ENCODE measurements around the gene MRM2.

MRM2 gene

DNA sequence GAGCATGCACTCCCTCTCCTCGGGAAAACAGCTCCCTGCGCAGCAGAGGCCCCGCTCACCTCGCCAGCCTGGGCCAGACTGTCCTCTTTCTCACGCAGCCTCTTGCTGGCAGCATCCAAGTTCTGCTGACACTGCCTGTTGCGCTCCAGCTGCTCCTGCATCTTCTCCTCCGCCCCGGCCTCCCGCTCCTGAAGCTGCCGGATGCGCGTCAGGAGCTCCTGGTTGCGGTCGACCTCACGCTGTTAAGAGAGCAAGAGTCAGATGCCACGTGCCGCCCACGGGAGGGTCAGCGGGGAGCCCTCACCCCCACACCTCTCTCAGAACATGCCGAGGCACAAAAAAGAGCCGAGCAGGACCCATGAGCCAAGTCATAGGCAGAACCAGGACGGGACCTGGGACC lies 19.5 kb downstream of the MRM2 start:
- DNase-seq (ENCODE audit: low read depth, low spot score), result no peak

DNA sequence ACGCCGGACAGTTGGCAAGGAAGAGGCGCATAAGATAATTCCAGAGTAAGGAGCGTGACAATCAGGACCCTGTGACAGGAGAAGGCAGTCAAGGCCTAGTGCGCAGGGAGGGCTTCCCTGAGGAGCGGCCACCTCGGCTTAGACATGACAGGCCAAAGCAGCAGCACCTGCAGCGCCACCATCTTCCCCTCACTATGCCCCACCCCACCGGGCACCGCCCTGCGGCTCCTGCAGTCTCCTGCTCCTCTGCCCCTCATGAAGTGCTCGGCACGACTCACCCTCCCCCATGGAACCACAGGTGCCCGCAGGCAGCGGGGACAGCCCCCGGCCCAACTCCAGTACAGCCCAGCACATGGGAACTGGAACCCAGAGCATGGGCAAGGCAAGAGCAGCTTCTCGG lies 21.1 kb downstream of the MRM2 start:
- no peak for DNase-seq (ENCODE audit: low read depth, low spot score)

- DNase-seq (ENCODE audit: low read depth, low spot score), result no peak
Observed at GRCh38 chr7:2220506-2220905, 21.5 kb downstream of the MRM2 start.

DNA sequence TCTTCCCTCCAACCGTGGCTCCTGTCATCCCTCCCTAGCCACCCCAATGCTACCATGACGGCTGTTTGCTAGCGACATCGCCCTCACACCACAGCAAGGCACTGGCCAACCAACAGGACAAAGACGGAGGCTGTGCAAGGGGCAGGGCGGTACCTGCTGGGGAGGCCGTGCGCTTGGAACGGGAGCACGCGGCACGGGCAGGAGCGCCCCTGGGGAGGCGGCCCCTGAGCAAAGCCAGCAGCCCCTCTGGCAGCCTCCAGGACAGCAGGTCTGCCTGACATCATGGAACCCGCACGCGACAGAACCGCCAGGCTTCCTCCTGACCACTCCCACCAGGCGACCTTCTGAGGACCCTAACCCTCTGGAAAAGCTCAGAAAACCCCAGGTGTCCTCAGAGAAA lies 22.0 kb downstream of the MRM2 start:
- DNase-seq (ENCODE audit: low read depth, low spot score), result no peak

GRCh38 chr7:2219606-2220005 lies 22.4 kb downstream of the MRM2 start:
- no peak for DNase-seq (ENCODE audit: low read depth, low spot score)

DNA sequence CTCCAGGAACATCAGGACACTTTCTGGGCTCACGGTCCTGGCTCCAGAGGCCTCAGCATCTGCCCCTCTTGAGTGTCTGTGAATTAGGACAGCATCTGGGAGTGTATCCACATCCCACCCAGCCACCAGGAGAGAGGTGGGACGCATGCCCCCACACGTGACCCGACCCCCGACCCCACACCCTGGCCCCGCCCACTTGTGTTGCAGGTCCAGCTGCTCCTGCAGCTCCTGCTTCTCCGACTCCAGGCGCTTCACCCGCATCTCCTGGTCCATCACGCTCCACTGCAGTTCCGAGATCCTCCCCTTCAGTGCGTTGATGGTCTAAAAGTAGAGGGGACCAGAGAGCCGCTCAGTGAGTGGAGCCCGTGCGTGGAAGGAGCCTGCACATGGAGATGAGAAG lies 22.9 kb downstream of the MRM2 start:
- no peak for DNase-seq (ENCODE audit: low read depth, low spot score)

- no peak for DNase-seq (ENCODE audit: low read depth, low spot score)
Observed at GRCh38 chr7:2218444-2218785, 23.6 kb downstream of the MRM2 start.

GRCh38 chr7:2217716-2218443 lies 24.1 kb downstream of the MRM2 start:
- no peak for DNase-seq (ENCODE audit: low read depth, low spot score)

DNA sequence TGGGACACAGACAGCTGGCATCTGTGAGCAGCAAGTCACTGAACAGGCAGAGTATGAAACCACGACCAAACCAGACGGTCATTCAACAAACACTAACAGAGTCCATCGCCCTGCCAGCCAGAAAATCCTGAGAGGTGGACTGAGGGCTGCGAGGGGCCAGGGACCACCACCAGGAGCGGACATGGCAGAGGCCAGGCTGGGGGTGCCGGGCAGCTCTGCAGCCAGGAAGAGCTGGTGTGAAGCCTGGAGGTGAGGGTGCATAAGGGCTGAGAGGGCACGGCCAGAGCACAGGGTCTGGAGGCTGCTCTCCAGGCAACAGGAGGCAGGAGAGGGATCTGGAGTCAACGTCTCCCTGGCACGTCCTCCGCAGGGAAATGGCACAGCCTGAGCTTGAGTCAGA lies 24.8 kb downstream of the MRM2 start:
- no peak for DNase-seq (ENCODE audit: low read depth, low spot score)

DNA sequence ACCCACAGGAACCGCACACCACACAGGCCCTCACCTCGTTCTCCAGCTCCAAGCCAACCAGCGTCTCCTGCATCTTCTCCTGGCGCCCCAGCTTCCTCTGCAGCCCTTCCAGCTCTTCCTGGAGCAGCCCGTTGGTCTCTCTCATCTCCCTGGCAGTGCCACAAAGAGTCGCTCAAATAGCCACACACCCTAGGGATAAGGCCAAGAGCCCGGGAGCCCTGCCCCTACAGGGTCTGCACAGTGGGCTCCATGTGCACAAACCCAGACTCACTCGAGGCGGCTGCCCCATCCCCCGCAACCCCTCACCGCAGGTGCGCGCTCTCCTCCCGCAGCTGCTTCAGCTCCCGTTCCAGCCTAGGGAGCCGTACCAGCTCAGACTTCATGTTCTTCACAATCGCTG lies 26.2 kb downstream of the MRM2 start:
- no peak for DNase-seq (ENCODE audit: low read depth, low spot score)

- DNase-seq (ENCODE audit: low read depth, low spot score), result no peak
Observed at GRCh38 chr7:2214636-2215035, 27.4 kb downstream of the MRM2 start.

- no peak for DNase-seq (ENCODE audit: low read depth, low spot score)
Observed at GRCh38 chr7:2213551-2214215, 28.3 kb downstream of the MRM2 start.

- no peak for DNase-seq (ENCODE audit: low read depth, low spot score)
Observed at GRCh38 chr7:2212906-2213305, 29.1 kb downstream of the MRM2 start.

- DNase-seq (ENCODE audit: low read depth, low spot score), result no peak
Observed at GRCh38 chr7:2211926-2212325, 30.1 kb downstream of the MRM2 start.

DNA sequence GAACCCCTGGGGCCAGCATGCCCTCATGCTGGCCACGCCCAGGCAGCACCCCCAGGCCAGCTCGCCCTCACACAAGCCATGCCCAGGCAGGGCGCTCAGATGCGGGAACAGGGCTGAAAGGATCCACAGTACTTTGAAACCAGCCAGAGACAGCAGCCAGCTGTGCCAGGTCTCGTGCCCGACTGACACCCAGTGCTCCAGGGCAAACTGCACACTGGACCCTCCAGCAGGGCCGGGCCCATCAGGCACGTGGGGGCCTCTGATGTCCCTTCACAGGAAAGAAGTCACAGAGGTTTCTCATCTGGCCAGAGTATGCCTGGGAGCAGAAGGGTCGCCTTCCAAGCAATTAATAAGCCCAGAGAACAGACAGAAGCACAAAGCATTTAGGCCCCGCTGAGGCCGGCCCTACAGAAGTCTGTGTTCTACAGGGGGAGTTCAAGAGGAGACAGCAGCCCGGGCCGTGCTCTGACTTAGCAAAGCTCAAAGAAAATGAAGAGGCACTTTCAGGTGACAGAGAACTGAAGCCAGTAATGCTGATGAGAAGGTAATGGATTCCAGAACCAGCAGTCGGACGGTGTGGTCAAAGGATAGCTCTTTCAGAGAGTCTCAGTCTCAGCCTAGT lies 30.6 kb downstream of the MRM2 start:
- no peak for DNase-seq (ENCODE audit: low read depth, low spot score)

GRCh38 chr7:2210551-2211258 lies 31.3 kb downstream of the MRM2 start:
- no peak for DNase-seq (ENCODE audit: low read depth, low spot score)

DNA sequence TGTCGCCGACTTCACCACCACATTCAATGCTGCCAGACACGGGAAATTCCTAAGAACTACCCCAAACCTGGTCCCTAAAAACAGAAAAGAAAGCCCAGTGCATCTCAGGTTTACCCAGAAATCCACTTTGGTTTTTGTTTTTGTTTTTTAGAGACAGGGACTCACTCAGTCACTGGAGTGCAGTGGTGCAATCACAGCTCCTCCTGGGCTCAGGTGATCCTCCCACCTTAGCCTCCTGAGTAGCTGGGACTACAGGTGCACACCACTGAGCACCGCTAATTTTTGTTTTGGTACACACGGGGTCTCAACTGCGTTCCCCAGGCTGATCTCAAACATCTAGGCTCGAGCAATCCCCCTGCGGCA lies 32.1 kb downstream of the MRM2 start:
- no peak for DNase-seq (ENCODE audit: low read depth, low spot score)

DNA sequence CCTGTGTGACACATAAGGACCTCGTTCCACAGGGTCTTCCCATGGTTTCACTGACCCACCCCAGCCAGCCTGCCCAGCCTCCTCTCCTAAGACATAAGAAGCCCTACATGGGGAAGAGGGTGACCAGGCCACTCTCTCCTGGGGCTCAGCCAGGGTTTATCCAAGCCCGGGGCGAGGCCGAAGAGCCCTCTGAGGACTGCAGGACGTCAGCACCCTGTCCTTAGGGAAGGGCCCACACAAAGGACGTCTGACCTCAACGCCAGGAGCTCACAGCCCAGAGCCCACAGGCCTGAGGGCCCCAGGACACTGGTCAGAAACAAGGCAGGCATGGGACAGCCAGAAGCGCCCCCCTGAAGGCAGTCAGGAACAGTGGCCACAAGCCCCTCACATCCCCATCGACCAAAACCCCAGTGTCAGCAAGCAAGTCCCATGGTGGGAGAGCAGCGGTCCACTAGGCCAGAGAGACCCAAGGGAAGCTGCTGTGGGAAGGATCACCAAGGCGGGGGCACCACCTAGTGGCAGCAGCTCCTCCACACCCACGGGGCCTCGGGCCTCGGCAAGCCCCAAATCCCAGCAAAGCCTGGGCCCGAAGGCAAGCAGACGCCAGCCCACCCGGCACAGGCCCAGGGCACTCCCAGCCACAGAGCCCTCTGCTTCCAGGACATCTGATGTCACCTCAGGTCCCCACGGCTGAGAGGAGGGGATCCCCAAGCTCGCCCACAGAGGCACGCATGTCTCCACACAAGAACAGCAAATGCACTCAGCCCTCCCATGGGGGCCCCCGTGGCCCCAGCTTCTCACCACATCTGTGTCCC lies 32.7 kb downstream of the MRM2 start:
- DNase-seq (ENCODE audit: low read depth, low spot score), result no peak

DNA sequence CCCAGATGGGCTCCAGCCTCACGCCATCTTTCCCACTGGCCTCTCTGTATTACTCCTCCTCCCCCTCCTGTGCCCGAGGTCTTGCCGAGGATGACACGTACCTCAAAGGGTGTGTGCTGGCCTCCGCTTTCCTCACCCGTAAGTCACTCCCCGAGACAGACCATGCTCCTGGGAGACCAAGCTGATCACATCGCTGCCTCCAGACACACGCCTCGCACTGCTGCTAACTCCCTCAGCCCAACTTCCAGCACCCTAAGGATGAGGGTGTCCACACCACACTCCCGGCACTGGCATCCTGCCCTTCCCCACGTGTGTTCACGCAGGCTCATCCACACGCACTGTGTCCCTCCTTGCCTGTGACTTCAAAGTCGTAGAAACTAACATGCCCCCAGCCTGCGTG lies 33.3 kb downstream of the MRM2 start:
- DNase-seq (ENCODE audit: low read depth, low spot score), result no peak

- DNase-seq (ENCODE audit: low read depth, low spot score), result no peak
Observed at GRCh38 chr7:2205036-2205780, 36.8 kb downstream of the MRM2 start.

DNA sequence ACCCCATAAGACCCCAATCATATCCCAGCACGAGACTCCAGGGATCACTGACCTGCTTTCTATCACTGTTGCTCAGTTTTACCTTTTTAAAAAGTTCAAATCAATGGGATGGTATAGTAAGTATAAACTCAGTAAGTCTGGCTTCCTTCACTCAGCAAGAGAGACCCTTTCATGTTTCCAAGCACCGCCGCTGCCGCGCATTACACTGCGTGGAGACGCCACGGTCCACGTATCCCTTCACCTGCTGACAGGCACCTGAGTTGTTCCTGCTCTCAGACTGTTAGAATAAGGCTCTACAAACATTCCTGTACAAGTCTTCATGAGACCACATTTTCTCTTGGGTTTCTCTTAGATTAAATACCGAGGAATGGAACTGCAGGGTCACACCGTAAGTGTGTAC lies 37.6 kb downstream of the MRM2 start:
- DNase-seq (ENCODE audit: low read depth, low spot score), result no peak
